ENCODE data around the gene OVOL1. TPM values are rescaled to one million over a fixed set of nuclear protein-coding genes. Genes with fewer than 3 reads are reported as not detected.

OVOL1 gene
- total and polyA plus RNA-seq, 2 of the 8 experiments (the other 6 are each of a cell fraction or from before 2014, with no cell fraction given) = 2.6 to 3.4 TPM

- TF ChIP-seq YY1 (IDR thresholded peaks at IDR 0.05; ENCODE audit: low read depth, low read length) = no peak
Observed at GRCh38 chr11:65782816-65783228, 4.0 kb upstream of the OVOL1 start (continued).
